ENCODE measurements around the gene FAM229A. TPM values are rescaled to one million over a fixed set of nuclear protein-coding genes. Genes with fewer than 3 reads are reported as not detected.

The FAM229A gene
- polyA plus RNA-seq, 3 donors = 19.9 TPM; not detected in 2

DNA sequence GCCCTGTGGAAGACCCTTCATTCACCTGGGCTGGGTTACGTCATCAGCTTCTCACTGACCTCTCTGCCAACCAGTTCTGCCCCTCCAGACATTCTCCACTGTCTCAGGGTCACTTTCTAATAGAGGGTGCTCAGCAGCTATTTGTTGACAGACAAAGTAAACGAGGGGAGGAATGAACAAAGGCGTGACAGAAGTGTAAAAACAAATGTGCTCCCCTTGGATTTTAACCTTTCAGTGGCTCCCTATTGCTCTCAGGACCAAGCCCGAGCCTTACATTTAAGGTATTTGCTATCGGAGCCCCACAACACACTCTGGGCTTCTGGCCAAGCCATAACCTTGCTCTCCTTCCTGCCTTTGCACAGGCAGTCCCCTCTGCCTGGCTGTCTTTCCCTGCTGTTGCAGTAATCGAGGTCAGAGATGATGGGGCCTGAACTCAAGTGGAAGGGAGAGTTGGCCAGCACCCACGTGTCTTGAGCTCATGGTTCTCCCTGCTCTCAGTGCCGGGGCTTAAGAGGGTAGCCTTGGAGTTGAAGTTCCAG, 16.9 kb downstream of the FAM229A start:
- peak overlapping the region in 1 of 7 donors; percentile 27 for H3K27ac Mint-ChIP-seq
- H3K27me3 Mint-ChIP-seq (ENCODE audit: low read depth in 3 of 3) = peaks cover 46 to 62% (median 55%) of the 10 kb centered on the region in 3 donors
- Histone ChIP-seq H3K9ac (ENCODE audit: insufficient read depth, low read length, poor library complexity, severe bottlenecking) (no peak overlapping the region), H3K27ac (ENCODE audit: low read depth in 1 of 2, low read length in 2 of 2) (no peak overlapping the region), H3K79me2 (ENCODE audit: insufficient read depth, low read length) (no peaks in the 10 kb centered on the region), H3K4me1 (ENCODE audit: control insufficient read depth in 1 of 2, insufficient read depth in 2 of 2, low read length in 2 of 2) (peaks cover 26 to 42% of the 10 kb centered on the region in 2 donors), H3K27me3 (ENCODE audit: control insufficient read depth in 2 of 2, insufficient read depth in 2 of 2, low read length in 2 of 2) (peaks cover 6 to 31% of the 10 kb centered on the region in 2 donors), H3K4me3 (replicated peaks in 1 of 3; ENCODE audit: low read depth in 2 of 3, low read length in 3 of 3) (no peak overlapping the region), H4K20me1 (ENCODE audit: insufficient read depth, low read length) (no peaks in the 10 kb centered on the region), H3K36me3 (replicated peaks in 1 of 2; ENCODE audit: control insufficient read depth in 1 of 2, insufficient read depth in 2 of 2, low read length in 2 of 2) (no peaks in the 10 kb centered on the region), H3K4me2 (replicated peaks; ENCODE audit: extremely low read depth, low read length, poor library complexity, severe bottlenecking) (no peak overlapping the region), H3K9me3 (replicated peaks in 1 of 2; ENCODE audit: control insufficient read depth in 1 of 2, insufficient read depth in 1 of 2, low read length in 2 of 2) (no peaks in the 10 kb centered on the region), H2AFZ (ENCODE audit: insufficient read depth, low read depth, low read length, poor library complexity, severe bottlenecking) (no peak overlapping the region)
- H3K4me1 Mint-ChIP-seq = peaks cover 51% of the 10 kb centered on the region
- WGBS (ENCODE audit: insufficient coverage) = 0% methylated on average over 5 of the region's 8 CpGs
- DNase-seq = no peak
- peaks cover 0 to 4% (median 3%) of the 10 kb centered on the region in 7 donors for H3K9me3 Mint-ChIP-seq
- peak overlapping the region in 1 of 2 donors; percentile 84 for H3K4me3 Mint-ChIP-seq
- peaks cover under 1 to 13% of the 10 kb centered on the region in 2 donors for H3K36me3 Mint-ChIP-seq
- no peak for TF ChIP-seq CTCF (IDR thresholded peaks at IDR 0.05)
- intact Hi-C loops (cut with micrococcal nuclease) = no loop called here

DNA sequence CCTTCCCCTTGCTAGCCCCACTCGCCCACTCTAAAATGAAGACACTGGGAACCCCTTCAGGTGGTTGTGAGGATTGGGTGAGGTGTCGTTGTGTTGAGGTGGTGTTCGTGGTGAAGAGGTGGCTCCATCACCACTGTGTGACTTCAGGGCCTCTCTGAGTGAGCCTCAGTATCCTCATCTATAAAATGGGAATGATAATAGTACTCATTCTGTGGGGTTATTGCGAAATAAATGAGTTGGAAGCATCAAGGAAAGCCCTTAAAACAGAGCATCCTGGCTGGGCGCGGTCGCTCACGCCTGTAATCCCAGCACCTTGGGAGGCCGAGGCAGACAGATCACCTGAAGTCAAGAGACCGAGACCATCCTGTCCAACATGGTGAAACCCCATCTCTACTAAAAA, 19.6 kb downstream of the FAM229A start:
- peaks cover 45 to 57% (median 50%) of the 10 kb centered on the region in 3 donors for H3K27me3 Mint-ChIP-seq (ENCODE audit: low read depth in 3 of 3)
- Histone ChIP-seq H2AFZ (ENCODE audit: insufficient read depth, low read depth, low read length, poor library complexity, severe bottlenecking) (no peak overlapping the region), H3K36me3 (replicated peaks in 1 of 2; ENCODE audit: control insufficient read depth in 1 of 2, insufficient read depth in 2 of 2, low read length in 2 of 2) (no peaks in the 10 kb centered on the region), H4K20me1 (ENCODE audit: insufficient read depth, low read length) (no peaks in the 10 kb centered on the region), H3K79me2 (ENCODE audit: insufficient read depth, low read length) (no peaks in the 10 kb centered on the region), H3K9me3 (replicated peaks in 1 of 2; ENCODE audit: control insufficient read depth in 1 of 2, insufficient read depth in 1 of 2, low read length in 2 of 2) (no peaks in the 10 kb centered on the region), H3K4me3 (replicated peaks in 1 of 3; ENCODE audit: low read depth in 2 of 3, low read length in 3 of 3) (no peak overlapping the region), H3K4me1 (ENCODE audit: control insufficient read depth in 1 of 2, insufficient read depth in 2 of 2, low read length in 2 of 2) (peaks cover 28 to 42% of the 10 kb centered on the region in 2 donors), H3K4me2 (replicated peaks; ENCODE audit: extremely low read depth, low read length, poor library complexity, severe bottlenecking) (no peak overlapping the region), H3K27me3 (ENCODE audit: control insufficient read depth in 2 of 2, insufficient read depth in 2 of 2, low read length in 2 of 2) (peaks cover 6 to 27% of the 10 kb centered on the region in 2 donors), H3K27ac (ENCODE audit: low read depth in 1 of 2, low read length in 2 of 2) (no peak overlapping the region), H3K9ac (ENCODE audit: insufficient read depth, low read length, poor library complexity, severe bottlenecking) (no peak overlapping the region)
- no peak for TF ChIP-seq CTCF (IDR thresholded peaks at IDR 0.05)
- H3K4me1 Mint-ChIP-seq = peaks cover 53% of the 10 kb centered on the region
- H3K4me3 Mint-ChIP-seq = no peak overlapping the region
- H3K27ac Mint-ChIP-seq = peak overlapping the region in 3 of 7 donors; percentile 16 to 58 (median 30)
- WGBS (ENCODE audit: insufficient coverage) = no CpG with 5 or more reads among the region's 10 CpGs
- peaks cover 0 to 4% (median 2%) of the 10 kb centered on the region in 7 donors for H3K9me3 Mint-ChIP-seq
- peaks cover 10 to 26% of the 10 kb centered on the region in 2 donors for H3K36me3 Mint-ChIP-seq
- no peak for DNase-seq
- intact Hi-C loops (cut with micrococcal nuclease) = no loop called here

Measured in CD14-positive monocyte (primary cell).